ENCODE data around the gene ABCD4. TPM values are rescaled to one million over a fixed set of nuclear protein-coding genes. Genes with fewer than 3 reads are reported as not detected.
"Not testable (repeated sequence)": the region's sequence is repeated elsewhere in the genome, so short reads cannot be mapped to it uniquely, and the experiment has no call there.

Gene ABCD4
- total and polyA plus RNA-seq, 2 experiments from 2014 or later: 24.1 to 26.3 TPM

DNA sequence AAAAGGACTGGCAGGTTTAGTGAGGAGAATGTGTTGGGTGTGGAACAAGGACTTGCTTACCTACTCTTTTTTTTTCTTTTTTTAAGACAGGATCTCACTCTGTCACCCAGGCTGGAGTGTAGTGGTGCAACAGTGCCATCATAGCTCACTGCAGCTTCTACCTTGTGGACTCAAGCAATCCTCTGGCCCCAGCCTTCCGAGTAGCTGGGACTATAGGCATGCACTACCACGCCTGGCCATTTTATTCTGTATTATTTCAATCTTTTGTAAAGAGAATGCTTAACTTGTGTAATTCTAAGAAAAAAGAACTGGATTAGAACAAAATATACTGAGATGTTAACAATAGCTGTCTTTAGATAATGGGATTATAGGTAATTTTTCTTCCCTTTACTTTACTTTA, 43.6 kb upstream of the ABCD4 start:
- Histone ChIP-seq H3K4me2 (ENCODE audit: unreplicated experiment) (no peak overlapping the region), H3K9me2 (ENCODE audit: insufficient read depth) (no peaks in the 10 kb centered on the region), H3K79me2 (ENCODE audit: insufficient read depth) (no peaks in the 10 kb centered on the region), H2AFZ (no peak overlapping the region), H3K9ac (no peak overlapping the region), H3K9me3 (ENCODE audit: low read depth) (no peaks in the 10 kb centered on the region), H4K20me1 (ENCODE audit: insufficient read depth) (no peaks in the 10 kb centered on the region), H3K4me1 (ENCODE audit: insufficient read depth) (no peaks in the 10 kb centered on the region), H3K27me3 (replicated peaks; ENCODE audit: insufficient read depth) (peaks cover 38% of the 10 kb centered on the region), H3F3A (ENCODE audit: insufficient read depth) (no peaks in the 10 kb centered on the region), H3K27ac (no peak overlapping the region), H3K36me3 (ENCODE audit: low read depth) (no peaks in the 10 kb centered on the region), H3K4me3 (no peak overlapping the region)
- no peak for TF ChIP-seq EZH2phosphoT487 (IDR thresholded peaks at IDR 0.05; ENCODE audit: insufficient read depth, low read depth)
- TF ChIP-seq EZH2 (IDR thresholded peaks at IDR 0.05; ENCODE audit: insufficient read depth, poor library complexity, severe bottlenecking): no peak
- WGBS, 2 experiments (ENCODE audit: low coverage in 1 of 2, low lambda C conversion rate in 2 of 2, missing lambda C conversion rate in 2 of 2): 33 to 36% methylated on average over 2 of the region's 2 CpGs
- in situ Hi-C loops (cut with MboI): no loop called here
- no peak for DNase-seq

DNA sequence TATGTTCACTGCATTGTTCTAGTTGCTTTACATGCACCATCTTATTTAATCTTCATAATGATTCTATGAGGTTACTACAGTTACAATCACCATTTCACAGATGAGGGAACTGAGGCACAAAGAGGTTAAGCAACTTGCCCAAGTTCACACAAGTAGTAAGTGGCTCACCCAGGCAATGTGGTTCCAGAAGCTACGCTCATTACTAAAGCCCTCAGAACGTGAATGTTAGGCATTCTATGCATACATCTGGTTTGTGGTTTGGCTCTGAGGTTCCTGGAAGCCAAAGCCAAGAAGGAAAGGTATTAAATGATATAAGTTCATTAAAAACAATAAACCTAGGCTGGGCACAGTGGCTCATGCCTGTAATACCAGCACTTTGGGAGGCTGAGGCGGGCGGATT, 31.2 kb upstream of the ABCD4 start:
- Histone ChIP-seq H3K27me3 (replicated peaks; ENCODE audit: insufficient read depth) (peaks cover 27% of the 10 kb centered on the region), H4K20me1 (ENCODE audit: insufficient read depth) (no peaks in the 10 kb centered on the region), H3F3A (ENCODE audit: insufficient read depth) (no peaks in the 10 kb centered on the region), H3K9me2 (ENCODE audit: insufficient read depth) (no peaks in the 10 kb centered on the region), H3K9me3 (ENCODE audit: low read depth) (no peaks in the 10 kb centered on the region), H3K4me3 (no peak overlapping the region), H3K36me3 (ENCODE audit: low read depth) (no peaks in the 10 kb centered on the region), H3K79me2 (ENCODE audit: insufficient read depth) (no peaks in the 10 kb centered on the region), H2AFZ (no peak overlapping the region), H3K4me2 (ENCODE audit: unreplicated experiment) (no peak overlapping the region), H3K9ac (no peak overlapping the region), H3K27ac (no peak overlapping the region), H3K4me1 (ENCODE audit: insufficient read depth) (no peaks in the 10 kb centered on the region)
- in situ Hi-C loops (cut with MboI): no loop called here
- TF ChIP-seq EZH2 (IDR thresholded peaks at IDR 0.05; ENCODE audit: insufficient read depth, poor library complexity, severe bottlenecking) (no peak), EZH2phosphoT487 (IDR thresholded peaks at IDR 0.05; ENCODE audit: insufficient read depth, low read depth) (0 out of 2 replicates have a peak, but pooled peaks have one; percentile 56)
- peak; percentile 81 for DNase-seq
- 53 to 58% methylated on average over 4 of the region's 4 CpGs for WGBS, 2 experiments (ENCODE audit: low coverage in 1 of 2, low lambda C conversion rate in 2 of 2, missing lambda C conversion rate in 2 of 2)

- H3K9me3 ChIP-seq (ENCODE audit: low read depth); H2AFZ ChIP-seq; H3K9ac ChIP-seq; H3K36me3 ChIP-seq (ENCODE audit: low read depth); in situ Hi-C loops (cut with MboI); H3F3A ChIP-seq (ENCODE audit: insufficient read depth); H3K9me2 ChIP-seq (ENCODE audit: insufficient read depth); H4K20me1 ChIP-seq (ENCODE audit: insufficient read depth); H3K27ac ChIP-seq; H3K4me1 ChIP-seq (ENCODE audit: insufficient read depth); H3K79me2 ChIP-seq (ENCODE audit: insufficient read depth); DNase-seq; H3K4me2 ChIP-seq (ENCODE audit: unreplicated experiment); H3K4me3 ChIP-seq: not testable (repeated sequence)
- peaks cover 13% of the 10 kb centered on the region for H3K27me3 ChIP-seq (replicated peaks; ENCODE audit: insufficient read depth)
- WGBS, 2 experiments (ENCODE audit: low coverage in 1 of 2, low lambda C conversion rate in 2 of 2, missing lambda C conversion rate in 2 of 2): 64 to 70% methylated on average over 8 to 9 of the region's 9 CpGs
Measured at GRCh38 chr14:74329950-74330552, 27.3 kb upstream of the ABCD4 start.

GRCh38 chr14:74326369-74327152, 23.8 kb upstream of the ABCD4 start:
- H3F3A ChIP-seq (ENCODE audit: insufficient read depth): no peaks in the 10 kb centered on the region
- no peak overlapping the region for H3K4me2 ChIP-seq (ENCODE audit: unreplicated experiment)
- H4K20me1 ChIP-seq (ENCODE audit: insufficient read depth): no peaks in the 10 kb centered on the region
- WGBS, 2 experiments (ENCODE audit: low coverage in 1 of 2, low lambda C conversion rate in 2 of 2, missing lambda C conversion rate in 2 of 2): 15 to 17% methylated on average over 10 of the region's 10 CpGs
- no peak overlapping the region for H3K4me3 ChIP-seq
- H3K9me2 ChIP-seq (ENCODE audit: insufficient read depth): no peaks in the 10 kb centered on the region
- in situ Hi-C loops (cut with MboI): no loop called here
- H3K36me3 ChIP-seq (ENCODE audit: low read depth): no peaks in the 10 kb centered on the region
- no peak for DNase-seq
- no peaks in the 10 kb centered on the region for H3K9me3 ChIP-seq (ENCODE audit: low read depth)
- TF ChIP-seq EZH2 (IDR thresholded peaks at IDR 0.05; ENCODE audit: insufficient read depth, poor library complexity, severe bottlenecking) (no peak), EZH2phosphoT487 (IDR thresholded peaks at IDR 0.05; ENCODE audit: insufficient read depth, low read depth) (no peak)
- H3K4me1 ChIP-seq (ENCODE audit: insufficient read depth): no peaks in the 10 kb centered on the region
- H3K27ac ChIP-seq: no peak overlapping the region
- no peaks in the 10 kb centered on the region for H3K79me2 ChIP-seq (ENCODE audit: insufficient read depth)
- peaks cover 13% of the 10 kb centered on the region for H3K27me3 ChIP-seq (replicated peaks; ENCODE audit: insufficient read depth)
- no peak overlapping the region for H3K9ac ChIP-seq
- H2AFZ ChIP-seq: no peak overlapping the region

Data from GM23248 (cell line).